Sigmoid colon (tissue), 7 donors: ENCODE results near the gene JADE3. TPM values are rescaled to one million over a fixed set of nuclear protein-coding genes. Genes with fewer than 3 reads are reported as not detected.
"Not testable (repeated sequence)": the region's sequence is repeated elsewhere in the genome, so short reads cannot be mapped to it uniquely, and the experiment has no call there.

Experiments used
- DNase-seq: peaks from one replicate; pipeline ENCODE4 v3.0.0-alpha.2; 2019
- H3K27ac ChIP-seq, 4 donors: fragments of 200-600 bp; sonication (generic); one replicate each; pipeline ENCODE4 v1.5.1; 2016 to 2019; ENCODE audit warnings: mild to moderate bottlenecking in 1 of 4
- H3K27me3 ChIP-seq, 3 donors: fragments of 200-600 bp; sonication (generic); one replicate each; pipeline ENCODE4 v1.5.1; 2019; ENCODE audit warnings: mild to moderate bottlenecking in 1 of 3
- H3K36me3 ChIP-seq, 4 donors: fragments of 200-600 bp; sonication (generic); one replicate each; pipeline ENCODE4 v1.5.1; 2016 to 2019
- H3K4me1 ChIP-seq, 4 donors: fragments of 200-600 bp; sonication (generic); one replicate each; pipeline ENCODE4 v1.5.1; 2017 to 2019
- H3K4me3 ChIP-seq, 4 donors: fragments of 200-600 bp; sonication (generic); one replicate each; pipeline ENCODE4 v1.5.1; 2017 to 2019; ENCODE audit warnings: mild to moderate bottlenecking in 2 of 4, moderate library complexity in 1 of 4
- H3K9me3 ChIP-seq, 4 donors: fragments of 200-600 bp in 3 of 4; sonication (generic) in 3 of 4; one replicate each; pipeline versions ENCODE4 v1.5.1 to v1.6.1; 2013 to 2019
- EP300 ChIP-seq, 4 donors: sonication (generic); formaldehyde crosslinking; IDR thresholded peaks; one replicate each; pipeline ENCODE4 v1.6.1; 2017; ENCODE audit warnings: antibody characterized with exemption in 4 of 4
- POLR2A ChIP-seq, 2 donors: fragments of 450-650 bp; IDR thresholded peaks; one replicate each; pipeline ENCODE4 v1.6.1; 2016; ENCODE audit warnings: antibody characterized with exemption in 2 of 2, mild to moderate bottlenecking in 2 of 2, moderate library complexity in 2 of 2
- POLR2AphosphoS5 ChIP-seq, 4 donors: sonication (generic); formaldehyde crosslinking; IDR thresholded peaks; one replicate each; pipeline ENCODE4 v1.6.1; 2017; ENCODE audit warnings: antibody characterized with exemption in 4 of 4
- WGBS, 2 donors: extraction: QIAGEN DNeasy Blood & Tissue Kit; methylation state at CpG; one replicate each; pipeline ENCODE4 v1.1.7; 2013; 5-methylcytosine and 5-hydroxymethylcytosine counted together
- intact Hi-C: fragments of 100-400 bp; cut with DNase I; formaldehyde crosslinking; loops from one replicate; pipeline ENCODE4 v1.15.1; 2023
- polyA plus RNA-seq, 3 donors: library from polyadenylated mRNA; stranded (reverse); fragments of 200-250 nt; gene quantifications; one replicate each; pipeline ENCODE4 v1.2.3, GENCODE V29; 2013
- total RNA-seq, 4 donors: library from RNA; depleted of rRNA; stranded (reverse); fragments of >200 nt; gene quantifications; one replicate each; pipeline ENCODE4 v1.1.0, GENCODE V29; 2016
- TF ChIP-seq, protein P1 (sequence below), 4 experiments: fragments of 450-650 bp in 3 of 4; fragments of 200-600 bp in 1 of 4; IDR thresholded peaks; one replicate each; pipeline ENCODE4 v1.5.1; 2016 to 2019; ENCODE audit warnings: antibody characterized with exemption in 4 of 4, mild to moderate bottlenecking in 3 of 4, moderate library complexity in 2 of 4
- donor health status: healthy with polysubstance abuse.
- donor health status: Bipolar disorder and iron deficiency.
- donor health status: healthy.

Gene JADE3
- total and polyA plus RNA-seq, 7 donors: 0.60 to 7.8 (median 5.3) TPM

DNA sequence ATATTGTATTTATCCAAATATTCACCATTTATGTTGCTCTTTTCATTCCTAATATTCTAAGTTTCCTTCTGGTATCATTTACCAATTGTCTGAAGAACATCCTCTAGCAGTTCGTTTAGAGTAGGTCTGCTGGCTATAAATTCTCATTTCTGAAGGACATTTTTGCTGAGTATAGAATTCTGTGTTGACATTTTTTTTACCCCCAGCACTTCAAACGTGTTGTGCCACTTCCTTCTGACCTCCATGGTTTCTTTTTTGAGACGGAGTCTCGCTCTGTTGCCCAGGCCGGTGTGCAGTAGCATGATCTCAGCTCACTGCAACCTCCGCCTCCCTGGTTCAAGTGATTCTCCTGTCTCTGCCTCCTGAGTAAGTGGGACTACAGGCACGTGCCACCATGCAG lies 26.4 kb downstream of the JADE3 start:
- Histone ChIP-seq H3K4me1 (no peaks in the 10 kb centered on the region), H3K27me3 (no peaks in the 10 kb centered on the region), H3K27ac (no peak overlapping the region), H3K4me3 (no peak overlapping the region), H3K36me3 (no peaks in the 10 kb centered on the region), H3K9me3 (no peaks in the 10 kb centered on the region)
- DNase-seq: no peak
- no peak for TF ChIP-seq EP300 (IDR thresholded peaks at IDR 0.05)
- TF ChIP-seq POLR2AphosphoS5 (IDR thresholded peaks at IDR 0.05): no peak
- TF ChIP-seq, protein P1, sequence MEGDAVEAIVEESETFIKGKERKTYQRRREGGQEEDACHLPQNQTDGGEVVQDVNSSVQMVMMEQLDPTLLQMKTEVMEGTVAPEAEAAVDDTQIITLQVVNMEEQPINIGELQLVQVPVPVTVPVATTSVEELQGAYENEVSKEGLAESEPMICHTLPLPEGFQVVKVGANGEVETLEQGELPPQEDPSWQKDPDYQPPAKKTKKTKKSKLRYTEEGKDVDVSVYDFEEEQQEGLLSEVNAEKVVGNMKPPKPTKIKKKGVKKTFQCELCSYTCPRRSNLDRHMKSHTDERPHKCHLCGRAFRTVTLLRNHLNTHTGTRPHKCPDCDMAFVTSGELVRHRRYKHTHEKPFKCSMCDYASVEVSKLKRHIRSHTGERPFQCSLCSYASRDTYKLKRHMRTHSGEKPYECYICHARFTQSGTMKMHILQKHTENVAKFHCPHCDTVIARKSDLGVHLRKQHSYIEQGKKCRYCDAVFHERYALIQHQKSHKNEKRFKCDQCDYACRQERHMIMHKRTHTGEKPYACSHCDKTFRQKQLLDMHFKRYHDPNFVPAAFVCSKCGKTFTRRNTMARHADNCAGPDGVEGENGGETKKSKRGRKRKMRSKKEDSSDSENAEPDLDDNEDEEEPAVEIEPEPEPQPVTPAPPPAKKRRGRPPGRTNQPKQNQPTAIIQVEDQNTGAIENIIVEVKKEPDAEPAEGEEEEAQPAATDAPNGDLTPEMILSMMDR (IDR thresholded peaks at IDR 0.05): no peak
- TF ChIP-seq POLR2A (IDR thresholded peaks at IDR 0.05): no peak
- intact Hi-C loops: no loop called here
- WGBS, 2 donors: 87 to 94% methylated on average over 7 of the region's 7 CpGs

DNA sequence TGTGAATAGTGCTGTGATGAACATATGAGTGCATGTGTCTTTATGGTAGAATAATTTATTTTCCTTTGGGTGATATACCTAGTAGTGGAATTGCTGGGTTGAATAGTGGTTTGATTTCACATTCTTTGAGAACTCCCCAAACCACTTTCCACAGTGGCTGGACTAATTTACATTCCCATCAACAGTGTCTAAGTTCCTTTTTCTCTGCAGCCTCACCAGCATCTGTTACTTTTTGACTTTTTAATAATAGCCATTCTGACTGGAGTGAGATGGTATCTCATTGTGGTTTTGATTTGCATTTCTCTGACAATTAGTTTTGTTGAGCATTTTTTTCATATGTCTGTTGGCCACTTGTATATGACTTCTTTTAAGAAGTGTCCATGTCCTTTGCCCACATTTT lies 29.1 kb downstream of the JADE3 start:
- Histone ChIP-seq H3K4me3 (no peak overlapping the region), H3K27me3 (no peaks in the 10 kb centered on the region)
- TF ChIP-seq EP300 (IDR thresholded peaks at IDR 0.05) (no peak), POLR2AphosphoS5 (IDR thresholded peaks at IDR 0.05) (no peak), POLR2A (IDR thresholded peaks at IDR 0.05) (no peak)
- TF ChIP-seq, protein P1 (IDR thresholded peaks at IDR 0.05): no peak

DNA sequence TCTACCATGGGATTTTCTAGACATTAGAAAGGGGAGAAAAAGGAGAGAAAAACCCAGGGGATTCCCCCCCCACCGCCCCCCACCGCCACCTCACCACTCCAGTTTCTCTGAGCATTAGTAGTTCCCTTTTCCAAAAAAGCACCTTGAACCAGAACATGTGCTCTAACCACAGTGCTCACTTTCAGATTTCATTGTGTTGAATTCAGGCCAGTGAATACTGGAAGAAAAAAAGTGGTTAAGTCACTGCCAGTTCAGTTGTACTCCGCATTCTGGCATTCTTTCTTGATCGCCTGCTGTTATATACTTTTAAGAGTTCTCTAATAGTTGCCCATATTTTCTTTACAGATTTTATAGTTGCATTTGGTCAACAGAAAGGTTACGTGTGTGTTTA lies 40.9 kb downstream of the JADE3 start:
- TF ChIP-seq POLR2AphosphoS5 (IDR thresholded peaks at IDR 0.05) (no peak), EP300 (IDR thresholded peaks at IDR 0.05) (no peak), POLR2A (IDR thresholded peaks at IDR 0.05) (no peak)
- TF ChIP-seq, protein P1 (IDR thresholded peaks at IDR 0.05): no peak

More for the DNA sequence above, 29.1 kb downstream of the JADE3 start:
- H3K36me3 ChIP-seq: no peaks in the 10 kb centered on the region
- no peak for DNase-seq
- no peak overlapping the region for H3K27ac ChIP-seq
- intact Hi-C loops: no loop called here
- no peaks in the 10 kb centered on the region for H3K4me1 ChIP-seq
- H3K9me3 ChIP-seq: no peaks in the 10 kb centered on the region

DNA sequence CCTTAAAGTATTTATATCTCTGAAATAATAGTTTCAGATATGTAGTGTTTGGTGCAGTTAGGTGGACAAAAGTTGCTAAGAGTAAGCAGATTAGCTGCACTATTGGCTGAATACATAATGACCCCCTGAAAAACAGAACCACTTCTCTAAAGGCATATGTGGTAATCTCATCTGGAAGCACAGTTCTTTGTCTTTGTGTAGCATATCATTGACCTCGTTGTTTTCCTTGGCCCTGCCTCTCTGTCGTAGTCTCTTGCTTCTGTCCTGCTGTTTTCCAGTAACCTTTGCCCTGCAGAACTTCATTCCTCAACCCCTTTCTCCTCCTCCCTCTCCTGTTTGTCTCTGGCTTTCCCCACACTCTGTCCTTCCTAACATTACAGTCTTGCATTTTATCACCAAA lies 41.4 kb downstream of the JADE3 start:
- Histone ChIP-seq H3K27me3 (no peaks in the 10 kb centered on the region), H3K4me1 (peaks cover 0 to 15% (median 5%) of the 10 kb centered on the region in 4 donors), H3K27ac (no peak overlapping the region), H3K36me3 (no peaks in the 10 kb centered on the region), H3K9me3 (no peaks in the 10 kb centered on the region), H3K4me3 (no peak overlapping the region)
- WGBS, 2 donors: 6 to 15% methylated on average over 2 of the region's 2 CpGs
- no peak for DNase-seq
- intact Hi-C loops: no loop called here
- TF ChIP-seq EP300 (IDR thresholded peaks at IDR 0.05) (no peak), POLR2AphosphoS5 (IDR thresholded peaks at IDR 0.05) (no peak), POLR2A (IDR thresholded peaks at IDR 0.05) (no peak)
- TF ChIP-seq, protein P1 (IDR thresholded peaks at IDR 0.05): no peak

More for the DNA sequence above, 40.9 kb downstream of the JADE3 start:
- no peak overlapping the region for H3K27ac ChIP-seq
- H3K4me3 ChIP-seq: no peak overlapping the region
- H3K4me1 ChIP-seq: peaks cover 0 to 15% (median 5%) of the 10 kb centered on the region in 4 donors
- intact Hi-C loops: no loop called here
- H3K36me3 ChIP-seq: no peaks in the 10 kb centered on the region
- H3K9me3 ChIP-seq: no peaks in the 10 kb centered on the region
- DNase-seq: no peak
- WGBS, 2 donors: 43 to 45% methylated on average over 5 of the region's 5 CpGs
- H3K27me3 ChIP-seq: no peaks in the 10 kb centered on the region

DNA sequence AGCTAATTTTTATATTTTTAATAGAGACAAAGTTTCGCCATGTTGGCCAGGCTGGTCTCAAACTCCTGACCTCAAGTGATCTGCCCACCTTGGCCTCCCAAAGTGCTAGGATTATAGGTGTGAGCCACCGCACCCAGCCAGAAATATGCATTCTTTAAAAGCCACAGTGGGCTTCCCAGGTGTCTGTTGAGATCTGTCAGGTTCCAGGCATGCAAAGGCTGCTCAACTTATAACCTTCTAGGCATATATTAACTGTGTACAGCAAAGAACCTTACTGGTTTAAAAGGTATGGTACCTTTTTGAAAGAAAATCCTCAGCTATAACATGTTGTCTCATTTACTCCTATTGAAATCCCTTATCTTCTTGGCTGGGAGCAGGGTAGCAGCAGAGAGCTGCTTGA lies 42.5 kb downstream of the JADE3 start:
- H3K27ac ChIP-seq: no peak overlapping the region
- TF ChIP-seq EP300 (IDR thresholded peaks at IDR 0.05) (no peak), POLR2A (IDR thresholded peaks at IDR 0.05) (no peak), POLR2AphosphoS5 (IDR thresholded peaks at IDR 0.05) (no peak)
- TF ChIP-seq, protein P1 (IDR thresholded peaks at IDR 0.05): no peak

GRCh38 chrX:46956589-46956988 lies 44.4 kb downstream of the JADE3 start:
- WGBS, 2 donors: 95 to 98% methylated on average over 4 of the region's 4 CpGs
- H3K27ac ChIP-seq, H3K4me3 ChIP-seq, H3K9me3 ChIP-seq, intact Hi-C loops, DNase-seq, H3K27me3 ChIP-seq, H3K36me3 ChIP-seq: not testable (repeated sequence)
- H3K4me1 ChIP-seq: peaks cover 0 to 15% (median 5%) of the 10 kb centered on the region in 4 donors

More for the DNA sequence above, 42.5 kb downstream of the JADE3 start:
- no peaks in the 10 kb centered on the region for H3K36me3 ChIP-seq
- no peak for DNase-seq
- H3K27me3 ChIP-seq: no peaks in the 10 kb centered on the region
- H3K4me1 ChIP-seq: peaks cover 0 to 15% (median 5%) of the 10 kb centered on the region in 4 donors
- H3K9me3 ChIP-seq: no peaks in the 10 kb centered on the region
- intact Hi-C loops: no loop called here
- 95% methylated on average over 2 of the region's 2 CpGs for WGBS, 2 donors
- H3K4me3 ChIP-seq: no peak overlapping the region
